HL-60 (cell line): ENCODE data around the gene C1orf105.

Experiments used
- DNase-seq, 2 experiments: peaks; one replicate each; pipeline ENCODE4 v3.0.0-alpha.2; 2010 to 2020; ENCODE audit warnings: low read depth in 1 of 2, low spot score in 1 of 2
- H3K27ac ChIP-seq: fragments of 250-450 bp; sonication (Bioruptor Pico); replicated peaks from 2 replicates; pipeline ENCODE4 v1.5.1; 2020; ENCODE audit warnings: mild to moderate bottlenecking, moderate library complexity
- H3K27me3 ChIP-seq: fragments of 250-450 bp; sonication (Bioruptor Pico); 2 replicates; pipeline ENCODE4 v1.5.1; 2021; ENCODE audit warnings: mild to moderate bottlenecking, moderate library complexity; ENCODE audit not compliant: insufficient read depth, poor library complexity, severe bottlenecking
- H3K4me3 ChIP-seq: replicated peaks from 2 replicates; pipeline ENCODE4 v1.5.1; 2011; ENCODE audit warnings: mild to moderate bottlenecking, control low read depth, low read length; ENCODE audit not compliant: insufficient read depth
- CTCF ChIP-seq: IDR thresholded peaks from one replicate; pipeline ENCODE4 v1.5.1; 2011; ENCODE audit warnings: low read length, control low read depth, inconsistent platforms; ENCODE audit not compliant: insufficient read depth
- GABPA ChIP-seq: IDR thresholded peaks from 2 replicates; pipeline ENCODE4 v1.6.1; 2012; ENCODE audit warnings: low read depth
- POLR2AphosphoS5 ChIP-seq: IDR thresholded peaks from 2 replicates; pipeline ENCODE4 v1.6.1; 2012; ENCODE audit warnings: low read depth
- REST ChIP-seq: IDR thresholded peaks from 2 replicates; pipeline ENCODE4 v1.6.1; 2012; ENCODE audit warnings: low read depth; ENCODE audit not compliant: insufficient replicate concordance
- SPI1 ChIP-seq: IDR thresholded peaks from 2 replicates; pipeline ENCODE4 v1.6.1; 2012; ENCODE audit warnings: low read depth, mild to moderate bottlenecking, borderline replicate concordance

C1orf105 gene

GRCh38 chr1:172398193-172398592, 22.3 kb upstream of the C1orf105 start:
- no peaks in the 10 kb centered on the region for H3K27me3 ChIP-seq
- no peak for DNase-seq
- TF ChIP-seq CTCF (no peak), REST (no peak), POLR2AphosphoS5 (no peak), GABPA (no peak), SPI1 (no peak)
- no peak overlapping the region for H3K4me3 ChIP-seq
- no peak overlapping the region for H3K27ac ChIP-seq

GRCh38 chr1:172398970-172399755, 21.3 kb upstream of the C1orf105 start:
- no peak for TF ChIP-seq POLR2AphosphoS5
- no peak for TF ChIP-seq REST
- TF ChIP-seq SPI1, result no peak
- TF ChIP-seq GABPA, result no peak
- Histone ChIP-seq H3K4me3 (no peak overlapping the region), H3K27ac (no peak overlapping the region), H3K27me3 (no peaks in the 10 kb centered on the region)
- no peak for DNase-seq

GRCh38 chr1:172399756-172400721, 20.4 kb upstream of the C1orf105 start:
- TF ChIP-seq POLR2AphosphoS5 (no peak), GABPA (no peak), CTCF (no peak), SPI1 (no peak)

GRCh38 chr1:172400722-172401105, 19.8 kb upstream of the C1orf105 start:
- no peak overlapping the region for H3K4me3 ChIP-seq
- no peak for DNase-seq
- no peaks in the 10 kb centered on the region for H3K27me3 ChIP-seq
- no peak overlapping the region for H3K27ac ChIP-seq
- TF ChIP-seq REST (no peak), SPI1 (no peak), POLR2AphosphoS5 (no peak), GABPA (no peak)

More at GRCh38 chr1:172399756-172400721, 20.4 kb upstream of the C1orf105 start:
- no peaks in the 10 kb centered on the region for H3K27me3 ChIP-seq
- no peak overlapping the region for H3K4me3 ChIP-seq
- no peak overlapping the region for H3K27ac ChIP-seq
- no peak for DNase-seq
